ENCODE data around the gene NAALADL2. TPM values are rescaled to one million over a fixed set of nuclear protein-coding genes. Genes with fewer than 3 reads are reported as not detected.

The NAALADL2 gene
- total and polyA plus RNA-seq, 2 of the 4 experiments (the other 2 are of a cell fraction): 3.8 to 19.2 TPM

GRCh38 chr3:175355801-175356335 is 496.7 kb downstream of the NAALADL2 start:
- Histone ChIP-seq H3K4me1 (ENCODE audit: control insufficient read depth, insufficient read depth, low read length) (no peaks in the 10 kb centered on the region; the same call in none of the 2 replicates), H3K4me3 (ENCODE audit: insufficient read depth, low read depth, low read length) (no peak overlapping the region), H3K56ac (ENCODE audit: extremely low read depth, insufficient read depth, low read length) (no peak overlapping the region), H3K9me3 (ENCODE audit: control insufficient read depth, insufficient read depth, low read length) (no peaks in the 10 kb centered on the region), H3K4me2 (ENCODE audit: low read depth, low read length) (no peak overlapping the region), H4K91ac (ENCODE audit: insufficient read depth, low read depth, low read length) (peak overlapping the region; percentile 17; the same call in 1 of the 2 replicates), H2AK9ac (replicated peaks; ENCODE audit: low read depth, low read length, poor library complexity) (no peak overlapping the region), H3K18ac (ENCODE audit: low read depth, low read length) (no peak overlapping the region), H4K20me1 (ENCODE audit: insufficient read depth, low read length) (no peaks in the 10 kb centered on the region), H3K79me1 (ENCODE audit: low read depth in 1 of 2, low read length in 2 of 2) (no peaks in the 10 kb centered on the region), H3K23ac (ENCODE audit: low read depth, low read length) (no peak overlapping the region), H3K36me3 (ENCODE audit: control insufficient read depth, insufficient read depth, low read length) (no peaks in the 10 kb centered on the region), H3K27ac (ENCODE audit: insufficient read depth, low read length) (no peak overlapping the region), H2BK20ac (ENCODE audit: low read depth, low read length) (peak overlapping the region; percentile 2; the same call in 1 of the 2 replicates), H2BK120ac (ENCODE audit: low read depth, low read length) (no peak overlapping the region), H3K27me3 (ENCODE audit: control insufficient read depth, insufficient read depth, low read length) (no peaks in the 10 kb centered on the region), H4K8ac (ENCODE audit: low read depth in 2 of 2, low read length in 2 of 2) (no peak overlapping the region), H3K14ac (replicated peaks; ENCODE audit: low read depth, low read length) (no peak overlapping the region), H3K9me1 (ENCODE audit: insufficient read depth, low read length) (no peaks in the 10 kb centered on the region), H2BK5ac (ENCODE audit: low read depth, low read length, poor library complexity, severe bottlenecking) (no peak overlapping the region), H2AFZ (replicated peaks; ENCODE audit: low read length, poor library complexity) (no peak overlapping the region), H3K4ac (ENCODE audit: low read depth, low read length) (no peak overlapping the region), H2AK5ac (ENCODE audit: low read depth, low read length) (no peak overlapping the region), H3K9ac (ENCODE audit: low read depth, low read length) (no peak overlapping the region), H2BK15ac (ENCODE audit: low read depth, low read length) (no peak overlapping the region), H4K5ac (ENCODE audit: low read depth, low read length) (no peak overlapping the region)
- dilution Hi-C loops (cut with HindIII; ENCODE audit: low sequenced_read_pairs, unreplicated experiment): no loop called here
- no peak for TF ChIP-seq RFX5 (IDR thresholded peaks at IDR 0.05; ENCODE audit: low read depth, low read length)
- no peak for TF ChIP-seq RCOR1 (IDR thresholded peaks at IDR 0.05; ENCODE audit: insufficient replicate concordance, low read length)
- no peak for TF ChIP-seq MXI1 (IDR thresholded peaks at IDR 0.05; ENCODE audit: borderline replicate concordance, low read depth, low read length)
- no peak for TF ChIP-seq NFE2L2 (IDR thresholded peaks at IDR 0.05; ENCODE audit: low read depth, low read length)
- TF ChIP-seq ELK1 (IDR thresholded peaks at IDR 0.05; ENCODE audit: borderline replicate concordance, low read depth, low read length): no peak
- no peak for TF ChIP-seq FOS (IDR thresholded peaks at IDR 0.05; ENCODE audit: low read depth, low read length)
- no peak for TF ChIP-seq MAFK (IDR thresholded peaks at IDR 0.05; ENCODE audit: low read depth, low read length)
- WGBS, 2 experiments (ENCODE audit: extremely low coverage in 2 of 2, insufficient read length in 1 of 2): no CpG with 5 or more reads among the region's 3 CpGs
- in situ Hi-C loops (cut with MboI; ENCODE audit: low sequenced_read_pairs): no loop called here
- no TSS peak for BruUV-seq (replicated peaks)
- POLR2A ChIA-PET (ENCODE audit: unreplicated experiment): no interaction called here
- CTCF ChIA-PET: interaction anchor here (1.3 kb wide), 1 partner anchor 9 kb away, joined by 4 read pairs; no protein-coding TSS in a partner anchor
- intact Hi-C loops (cut with micrococcal nuclease): no loop called here
- ATAC-seq (ENCODE audit: low read depth) (no peak), DNase-seq (no peak)

Data from IMR-90 (cell line).